Thoracic aorta (tissue), 2 donors: ENCODE data around the gene TRMU. TPM values are rescaled to one million over a fixed set of nuclear protein-coding genes. Genes with fewer than 3 reads are reported as not detected.

Experiments used
- ATAC-seq: fragments of 150-250 bp; one replicate; pipeline ENCODE4 v1.8.0; 2017; ENCODE audit warnings: low read depth; ENCODE audit not compliant: insufficient number of reproducible peaks, low FRiP score
- DNase-seq: peaks from one replicate; pipeline ENCODE4 v3.0.0-alpha.2; 2020; ENCODE audit warnings: low spot score
- H3K27ac ChIP-seq, 2 donors: fragments of 200-600 bp; sonication (generic); 1 replicate in 1 of 2; 2 replicates in 1 of 2; pipeline ENCODE4 v1.5.1; 2016; ENCODE audit warnings: mild to moderate bottlenecking in 2 of 2, moderate library complexity in 2 of 2
- H3K27me3 ChIP-seq: fragments of 200-600 bp; sonication (generic); replicated peaks from 2 replicates; pipeline ENCODE4 v1.6.0; 2016; ENCODE audit warnings: mild to moderate bottlenecking; ENCODE audit not compliant: insufficient read depth
- H3K36me3 ChIP-seq: fragments of 200-600 bp; sonication (generic); one replicate; pipeline ENCODE4 v1.5.1; 2016
- H3K4me1 ChIP-seq, 2 donors: fragments of 200-600 bp; sonication (generic); 1 replicate in 1 of 2; 2 replicates in 1 of 2; pipeline versions ENCODE4 v1.5.1 to v1.6.0; 2016; ENCODE audit warnings: low read depth in 2 of 2, mild to moderate bottlenecking in 1 of 2; ENCODE audit not compliant: control insufficient read depth in 1 of 2
- H3K4me3 ChIP-seq: fragments of 200-600 bp; sonication (generic); 2 replicates; pipeline ENCODE4 v1.5.1; 2016; ENCODE audit warnings: mild to moderate bottlenecking
- H3K9me3 ChIP-seq: fragments of 200-600 bp; sonication (generic); 2 replicates; pipeline ENCODE4 v1.5.1; 2016
- total RNA-seq, 2 donors: library from RNA; depleted of rRNA; stranded (reverse); fragments of >200 nt; gene quantifications; one replicate each; pipeline versions ENCODE4 v1.1.0 to v1.2.3, GENCODE V29; 2016
- TF ChIP-seq, protein P1 (sequence below): fragments of 200-600 bp; sonication (generic); IDR thresholded peaks from one replicate; pipeline ENCODE4 v1.5.1; 2019; ENCODE audit warnings: antibody characterized with exemption

The TRMU gene
- total RNA-seq, 2 donors from 2014 or later: 30.2 to 45.4 TPM

- no peaks in the 10 kb centered on the region for H3K36me3 ChIP-seq
- H3K27me3 ChIP-seq: no peaks in the 10 kb centered on the region
- TF ChIP-seq, protein P1, sequence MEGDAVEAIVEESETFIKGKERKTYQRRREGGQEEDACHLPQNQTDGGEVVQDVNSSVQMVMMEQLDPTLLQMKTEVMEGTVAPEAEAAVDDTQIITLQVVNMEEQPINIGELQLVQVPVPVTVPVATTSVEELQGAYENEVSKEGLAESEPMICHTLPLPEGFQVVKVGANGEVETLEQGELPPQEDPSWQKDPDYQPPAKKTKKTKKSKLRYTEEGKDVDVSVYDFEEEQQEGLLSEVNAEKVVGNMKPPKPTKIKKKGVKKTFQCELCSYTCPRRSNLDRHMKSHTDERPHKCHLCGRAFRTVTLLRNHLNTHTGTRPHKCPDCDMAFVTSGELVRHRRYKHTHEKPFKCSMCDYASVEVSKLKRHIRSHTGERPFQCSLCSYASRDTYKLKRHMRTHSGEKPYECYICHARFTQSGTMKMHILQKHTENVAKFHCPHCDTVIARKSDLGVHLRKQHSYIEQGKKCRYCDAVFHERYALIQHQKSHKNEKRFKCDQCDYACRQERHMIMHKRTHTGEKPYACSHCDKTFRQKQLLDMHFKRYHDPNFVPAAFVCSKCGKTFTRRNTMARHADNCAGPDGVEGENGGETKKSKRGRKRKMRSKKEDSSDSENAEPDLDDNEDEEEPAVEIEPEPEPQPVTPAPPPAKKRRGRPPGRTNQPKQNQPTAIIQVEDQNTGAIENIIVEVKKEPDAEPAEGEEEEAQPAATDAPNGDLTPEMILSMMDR: no peak
- no peak overlapping the region for H3K27ac ChIP-seq
- H3K4me3 ChIP-seq: no peak overlapping the region
- no peaks in the 10 kb centered on the region for H3K9me3 ChIP-seq
- ATAC-seq (no peak), DNase-seq (no peak)
- no peaks in the 10 kb centered on the region for H3K4me1 ChIP-seq
These were observed 17.9 kb upstream of the TRMU start for GRCh38 chr22:46317646-46318045.

DNA sequence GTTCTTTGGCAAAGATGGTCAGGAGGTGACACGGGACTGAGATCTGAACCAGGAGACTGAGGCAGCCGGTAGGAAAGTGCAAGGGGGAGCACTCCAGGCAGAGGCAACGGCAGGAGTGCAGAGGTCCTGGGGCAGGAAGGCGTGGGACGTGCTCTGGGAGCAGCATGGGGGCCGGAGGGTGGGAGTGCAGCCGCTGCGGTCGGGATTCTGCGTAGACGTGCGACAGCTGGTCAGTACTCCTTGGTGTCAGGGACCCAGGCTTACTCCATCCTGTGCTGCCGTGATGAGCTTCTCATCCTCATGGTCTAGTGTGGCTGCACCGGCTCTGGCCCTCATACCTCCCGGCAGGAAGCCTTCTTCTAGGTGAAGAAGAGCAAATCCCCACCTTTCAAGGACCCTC, 16.9 kb upstream of the TRMU start:
- Histone ChIP-seq H3K4me1 (no peaks in the 10 kb centered on the region), H3K4me3 (no peak overlapping the region), H3K27me3 (no peaks in the 10 kb centered on the region), H3K9me3 (no peaks in the 10 kb centered on the region), H3K36me3 (no peaks in the 10 kb centered on the region), H3K27ac (no peak overlapping the region)
- ATAC-seq (no peak), DNase-seq (no peak)
- TF ChIP-seq, protein P1: no peak

DNA sequence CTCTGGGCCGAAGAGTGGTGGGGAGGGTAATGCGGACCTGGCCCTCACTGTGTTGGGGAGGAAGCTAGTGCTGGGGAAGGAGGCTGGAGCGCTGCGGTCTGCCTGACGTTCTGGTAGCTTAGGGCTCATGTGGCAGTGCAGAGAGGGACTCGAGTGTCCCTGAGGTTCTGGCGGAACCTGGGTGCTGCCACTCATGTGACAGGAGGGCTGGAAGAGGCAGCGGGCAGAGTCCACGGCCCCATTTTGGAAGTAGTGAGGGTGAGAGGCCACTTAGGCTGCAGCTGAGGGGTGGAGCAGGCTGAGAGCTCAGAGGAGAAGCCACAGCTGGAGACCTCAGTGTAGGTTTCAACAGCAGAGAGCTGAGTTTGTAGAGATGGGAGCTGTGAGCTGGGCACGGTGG, 16.2 kb upstream of the TRMU start:
- Histone ChIP-seq H3K36me3 (no peaks in the 10 kb centered on the region), H3K4me3 (no peak overlapping the region), H3K27ac (no peak overlapping the region), H3K27me3 (no peaks in the 10 kb centered on the region), H3K9me3 (no peaks in the 10 kb centered on the region), H3K4me1 (no peaks in the 10 kb centered on the region)
- TF ChIP-seq, protein P1: no peak
- ATAC-seq: no peak
- no peak for DNase-seq

- no peak for ATAC-seq
- Histone ChIP-seq H3K27ac (no peak overlapping the region), H3K9me3 (no peaks in the 10 kb centered on the region), H3K4me1 (no peaks in the 10 kb centered on the region), H3K27me3 (no peaks in the 10 kb centered on the region), H3K4me3 (no peak overlapping the region), H3K36me3 (no peaks in the 10 kb centered on the region)
- TF ChIP-seq, protein P1: no peak
- no peak for DNase-seq
These were observed 15.3 kb upstream of the TRMU start for GRCh38 chr22:46320166-46320710.

GRCh38 chr22:46320716-46321386, 14.7 kb upstream of the TRMU start:
- H3K36me3 ChIP-seq: no peaks in the 10 kb centered on the region
- H3K27me3 ChIP-seq: no peaks in the 10 kb centered on the region
- ATAC-seq: no peak
- H3K9me3 ChIP-seq: no peaks in the 10 kb centered on the region
- no peaks in the 10 kb centered on the region for H3K4me1 ChIP-seq
- TF ChIP-seq, protein P1: no peak
- H3K27ac ChIP-seq: no peak overlapping the region
- no peak for DNase-seq
- H3K4me3 ChIP-seq: no peak overlapping the region
